Tibial nerve (tissue), 4 donors: ENCODE data around the gene ATG9B. TPM values are rescaled to one million over a fixed set of nuclear protein-coding genes. Genes with fewer than 3 reads are reported as not detected.

ENCODE experiments used
- DNase-seq, 2 donors: peaks; one replicate each; pipeline ENCODE4 v3.0.0-alpha.2; 2019; ENCODE audit warnings: low spot score in 2 of 2
- H3K27ac ChIP-seq, 4 donors: fragments of 200-600 bp; sonication (generic) in 3 of 4; one replicate each; pipeline ENCODE4 v1.5.1; 2017 to 2019; ENCODE audit warnings: mild to moderate bottlenecking in 1 of 4
- H3K27me3 ChIP-seq, 2 donors: fragments of 200-600 bp; sonication (generic) in 1 of 2; one replicate each; pipeline versions ENCODE4 v1.5.1 to v1.6.0; 2017 to 2019
- H3K36me3 ChIP-seq, 3 donors: fragments of 200-600 bp; sonication (generic); one replicate each; pipeline ENCODE4 v1.5.1; 2018 to 2019
- H3K4me1 ChIP-seq, 4 donors: fragments of 200-600 bp; sonication (generic) in 3 of 4; one replicate each; pipeline ENCODE4 v1.5.1; 2017 to 2019
- H3K4me3 ChIP-seq, 4 donors: fragments of 200-600 bp; sonication (generic) in 3 of 4; one replicate each; pipeline ENCODE4 v1.5.1; 2017 to 2019; ENCODE audit warnings: mild to moderate bottlenecking in 1 of 4, moderate library complexity in 1 of 4
- H3K9me3 ChIP-seq, 4 donors: fragments of 200-600 bp; sonication (generic) in 3 of 4; one replicate each; pipeline ENCODE4 v1.5.1; 2017 to 2019
- EP300 ChIP-seq, 2 donors: sonication (generic); formaldehyde crosslinking; IDR thresholded peaks; one replicate each; pipeline ENCODE4 v1.6.1; 2017; ENCODE audit warnings: antibody characterized with exemption in 2 of 2, mild to moderate bottlenecking in 1 of 2
- POLR2A ChIP-seq, 2 donors: fragments of 450-650 bp; IDR thresholded peaks; one replicate each; pipeline ENCODE4 v1.6.1; 2017; ENCODE audit warnings: antibody characterized with exemption in 2 of 2, mild to moderate bottlenecking in 2 of 2, moderate library complexity in 2 of 2
- WGBS, 2 donors: methylation state at CpG; one replicate each; pipeline ENCODE4 v1.1.5; 2018; 5-methylcytosine and 5-hydroxymethylcytosine counted together
- total RNA-seq, 4 donors: library from RNA; depleted of rRNA; stranded (reverse); fragments of >200 nt; gene quantifications; one replicate each; pipeline ENCODE4 v1.1.0, GENCODE V29; 2016
- TF ChIP-seq, protein P1 (sequence below), 5 experiments: fragments of 200-600 bp in 3 of 5; fragments of 450-650 bp in 2 of 5; sonication (generic) in 3 of 5; IDR thresholded peaks; one replicate each; pipeline ENCODE4 v1.5.1; 2016 to 2019; ENCODE audit warnings: antibody characterized with exemption in 5 of 5, mild to moderate bottlenecking in 3 of 5, moderate library complexity in 2 of 5

ATG9B gene
- total RNA-seq, 4 donors from 2014 or later, result not detected

DNA sequence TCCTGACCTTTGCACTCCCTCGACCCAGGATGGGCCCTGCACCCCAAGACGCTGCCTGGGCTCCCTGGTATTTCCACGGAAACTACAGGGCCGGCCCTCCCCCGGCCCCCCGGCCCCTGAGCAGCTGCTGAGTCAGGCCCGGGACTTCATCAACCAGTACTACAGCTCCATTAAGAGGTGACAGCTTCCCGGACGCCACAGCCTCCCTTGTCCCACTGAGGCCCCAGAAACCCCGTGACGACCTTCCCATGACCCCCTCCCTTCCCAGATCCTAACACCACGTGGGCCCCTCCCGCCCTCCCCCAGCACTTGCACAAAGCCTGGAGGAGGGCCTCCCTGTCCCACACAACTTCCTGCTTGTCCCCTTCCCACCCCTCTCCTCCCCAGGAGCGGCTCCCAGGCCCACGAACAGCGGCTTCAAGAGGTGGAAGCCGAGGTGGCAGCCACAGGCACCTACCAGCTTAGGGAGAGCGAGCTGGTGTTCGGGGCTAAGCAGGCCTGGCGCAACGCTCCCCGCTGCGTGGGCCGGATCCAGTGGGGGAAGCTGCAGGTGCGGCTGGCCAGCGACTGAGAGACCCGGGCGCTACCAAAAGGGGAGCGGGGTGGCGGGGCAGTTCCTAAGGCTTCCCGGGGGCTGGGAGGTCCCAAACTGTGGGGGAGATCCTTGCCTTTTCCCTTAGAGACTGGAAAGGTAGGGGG lies 27.8 kb downstream of the ATG9B start:
- no peak for DNase-seq
- Histone ChIP-seq H3K4me1 (peaks cover 0 to 17% (median 0%) of the 10 kb centered on the region in 4 donors), H3K27ac (no peak overlapping the region), H3K9me3 (no peaks in the 10 kb centered on the region), H3K27me3 (peaks cover 0 to 49% of the 10 kb centered on the region in 2 donors), H3K36me3 (no peaks in the 10 kb centered on the region), H3K4me3 (peak overlapping the region in 1 of 4 donors; percentile 6)
- 30 to 31% methylated on average over 27 to 31 of the region's 31 CpGs for WGBS, 2 donors
- TF ChIP-seq POLR2A (IDR thresholded peaks at IDR 0.05) (no peak), EP300 (IDR thresholded peaks at IDR 0.05) (no peak)
- TF ChIP-seq, protein P1, sequence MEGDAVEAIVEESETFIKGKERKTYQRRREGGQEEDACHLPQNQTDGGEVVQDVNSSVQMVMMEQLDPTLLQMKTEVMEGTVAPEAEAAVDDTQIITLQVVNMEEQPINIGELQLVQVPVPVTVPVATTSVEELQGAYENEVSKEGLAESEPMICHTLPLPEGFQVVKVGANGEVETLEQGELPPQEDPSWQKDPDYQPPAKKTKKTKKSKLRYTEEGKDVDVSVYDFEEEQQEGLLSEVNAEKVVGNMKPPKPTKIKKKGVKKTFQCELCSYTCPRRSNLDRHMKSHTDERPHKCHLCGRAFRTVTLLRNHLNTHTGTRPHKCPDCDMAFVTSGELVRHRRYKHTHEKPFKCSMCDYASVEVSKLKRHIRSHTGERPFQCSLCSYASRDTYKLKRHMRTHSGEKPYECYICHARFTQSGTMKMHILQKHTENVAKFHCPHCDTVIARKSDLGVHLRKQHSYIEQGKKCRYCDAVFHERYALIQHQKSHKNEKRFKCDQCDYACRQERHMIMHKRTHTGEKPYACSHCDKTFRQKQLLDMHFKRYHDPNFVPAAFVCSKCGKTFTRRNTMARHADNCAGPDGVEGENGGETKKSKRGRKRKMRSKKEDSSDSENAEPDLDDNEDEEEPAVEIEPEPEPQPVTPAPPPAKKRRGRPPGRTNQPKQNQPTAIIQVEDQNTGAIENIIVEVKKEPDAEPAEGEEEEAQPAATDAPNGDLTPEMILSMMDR (IDR thresholded peaks at IDR 0.05), result no peak

DNA sequence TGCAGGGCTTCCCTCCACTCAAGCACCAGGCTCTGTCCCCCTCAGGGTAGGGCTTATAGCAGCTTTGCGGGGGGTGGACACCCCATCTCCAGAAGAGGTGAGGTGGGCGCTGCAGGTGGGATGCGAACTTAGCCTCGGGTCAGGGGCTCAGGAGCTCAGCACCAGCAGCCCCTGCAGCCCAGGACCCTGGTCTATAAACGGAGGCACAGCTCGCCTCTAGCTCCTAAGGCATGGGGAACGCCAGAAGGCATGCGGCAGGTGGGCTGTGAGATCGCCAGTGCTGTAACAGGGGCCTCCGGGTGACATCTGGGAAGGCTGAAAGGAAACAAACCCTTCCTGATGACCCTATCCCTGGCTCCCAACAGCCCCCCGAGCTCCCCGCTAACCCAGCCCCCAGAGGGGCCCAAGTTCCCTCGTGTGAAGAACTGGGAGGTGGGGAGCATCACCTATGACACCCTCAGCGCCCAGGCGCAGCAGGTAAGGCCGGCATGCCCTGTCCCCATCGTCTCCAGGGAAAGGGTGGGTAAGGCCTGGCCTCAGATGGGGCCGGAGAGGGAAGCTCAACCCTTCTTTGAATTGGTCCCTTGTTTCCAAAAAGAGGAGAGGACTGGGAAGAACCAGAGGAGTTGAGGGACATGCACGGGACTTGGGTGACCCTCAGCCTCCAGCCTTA lies 29.3 kb downstream of the ATG9B start:
- Histone ChIP-seq H3K27ac (no peak overlapping the region), H3K4me1 (peaks cover 0 to 17% (median 0%) of the 10 kb centered on the region in 4 donors), H3K36me3 (no peaks in the 10 kb centered on the region), H3K9me3 (peaks cover 0 to 5% (median 0%) of the 10 kb centered on the region in 4 donors), H3K4me3 (peak overlapping the region in 1 of 4 donors; percentile 39), H3K27me3 (peaks cover 0 to 39% of the 10 kb centered on the region in 2 donors)
- TF ChIP-seq, protein P1 (IDR thresholded peaks at IDR 0.05), result no peak
- TF ChIP-seq EP300 (IDR thresholded peaks at IDR 0.05) (no peak), POLR2A (IDR thresholded peaks at IDR 0.05) (no peak)
- WGBS, 2 donors, result 63 to 68% methylated on average over 15 to 19 of the region's 19 CpGs
- DNase-seq, result no peak

DNA sequence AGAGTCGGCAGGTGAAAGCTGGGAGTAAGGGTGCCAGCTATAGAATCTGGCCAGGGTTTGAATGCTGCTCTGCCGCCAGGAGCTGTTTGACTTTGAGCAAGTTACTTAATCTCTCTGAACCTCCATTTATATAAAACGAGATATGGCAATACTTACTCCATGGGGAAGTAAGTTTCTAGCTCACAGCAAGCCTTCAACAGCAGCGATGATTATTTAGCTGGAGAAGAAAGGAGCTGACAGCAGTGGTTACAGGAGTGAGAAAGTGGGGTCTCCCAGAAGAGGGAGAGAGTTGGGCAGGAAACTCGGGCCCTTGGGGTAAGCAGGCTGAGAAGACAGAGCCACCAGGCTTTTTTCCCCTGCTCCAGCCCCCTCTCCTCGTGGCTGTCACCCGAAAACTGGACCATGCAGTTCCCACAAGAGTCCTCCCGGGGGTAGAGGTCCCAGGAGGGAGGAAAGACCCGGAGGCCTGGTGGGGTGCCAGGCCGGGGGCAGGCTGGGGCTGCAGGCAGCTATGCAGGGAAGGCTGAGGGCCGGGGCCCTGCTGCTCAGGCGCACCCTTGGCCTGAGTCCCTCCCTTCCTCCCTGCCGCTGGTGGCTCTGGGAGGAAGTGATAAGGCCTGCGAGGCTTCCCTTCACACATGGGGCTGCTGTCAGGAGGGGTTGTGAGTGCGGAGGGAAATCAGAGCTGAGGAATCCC lies 30.0 kb downstream of the ATG9B start:
- peak overlapping the region in 1 of 4 donors; percentile 39 for H3K4me3 ChIP-seq
- H3K9me3 ChIP-seq, result peaks cover 0 to 5% (median 0%) of the 10 kb centered on the region in 4 donors
- peaks cover 0 to 17% (median 0%) of the 10 kb centered on the region in 4 donors for H3K4me1 ChIP-seq
- 45 to 46% methylated on average over 14 to 15 of the region's 15 CpGs for WGBS, 2 donors
- no peak for TF ChIP-seq POLR2A (IDR thresholded peaks at IDR 0.05)
- H3K36me3 ChIP-seq, result no peaks in the 10 kb centered on the region
- peaks cover 0 to 39% of the 10 kb centered on the region in 2 donors for H3K27me3 ChIP-seq
- H3K27ac ChIP-seq, result peak overlapping the region in 1 of 4 donors; percentile 38
- DNase-seq, result no peak

DNA sequence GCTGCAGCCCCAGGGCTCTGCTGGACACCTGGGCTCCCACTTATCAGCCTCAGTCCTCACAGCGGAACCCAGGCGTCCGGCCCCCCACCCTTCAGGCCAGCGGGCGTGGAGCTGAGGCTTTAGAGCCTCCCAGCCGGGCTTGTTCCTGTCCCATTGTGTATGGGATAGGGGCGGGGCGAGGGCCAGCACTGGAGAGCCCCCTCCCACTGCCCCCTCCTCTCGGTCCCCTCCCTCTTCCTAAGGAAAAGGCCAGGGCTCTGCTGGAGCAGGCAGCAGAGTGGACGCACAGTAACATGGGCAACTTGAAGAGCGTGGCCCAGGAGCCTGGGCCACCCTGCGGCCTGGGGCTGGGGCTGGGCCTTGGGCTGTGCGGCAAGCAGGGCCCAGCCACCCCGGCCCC lies 30.8 kb downstream of the ATG9B start:
- Histone ChIP-seq H3K9me3 (peaks cover 0 to 5% (median 0%) of the 10 kb centered on the region in 4 donors), H3K36me3 (no peaks in the 10 kb centered on the region), H3K4me1 (peaks cover 0 to 24% (median 1%) of the 10 kb centered on the region in 4 donors), H3K27me3 (peaks cover 0 to 39% of the 10 kb centered on the region in 2 donors), H3K27ac (peak overlapping the region in 1 of 4 donors; percentile 38), H3K4me3 (peak overlapping the region in 1 of 4 donors; percentile 39)
- DNase-seq, result no peak
- TF ChIP-seq EP300 (IDR thresholded peaks at IDR 0.05), result no peak
- no peak for TF ChIP-seq POLR2A (IDR thresholded peaks at IDR 0.05)
- TF ChIP-seq, protein P1 (IDR thresholded peaks at IDR 0.05), result no peak
- WGBS, 2 donors, result 84% methylated on average over 14 of the region's 14 CpGs; no CpG with 5 or more reads in 1 of the 2 donors

DNA sequence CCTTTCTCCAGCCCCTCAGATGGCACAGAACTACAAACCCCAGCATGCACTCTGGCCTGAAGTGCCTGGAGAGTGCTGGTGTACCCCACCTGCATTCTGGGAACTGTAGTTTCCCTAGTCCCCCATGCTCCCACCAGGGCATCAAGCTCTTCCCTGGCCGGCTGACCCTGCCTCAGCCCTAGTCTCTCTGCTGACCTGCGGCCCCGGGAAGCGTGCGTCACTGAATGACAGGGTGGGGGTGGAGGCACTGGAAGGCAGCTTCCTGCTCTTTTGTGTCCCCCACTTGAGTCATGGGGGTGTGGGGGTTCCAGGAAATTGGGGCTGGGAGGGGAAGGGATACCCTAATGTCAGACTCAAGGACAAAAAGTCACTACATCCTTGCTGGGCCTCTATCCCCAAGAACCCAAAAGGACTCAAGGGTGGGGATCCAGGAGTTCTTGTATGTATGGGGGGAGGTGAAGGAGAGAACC lies 31.4 kb downstream of the ATG9B start:
- H3K27me3 ChIP-seq, result peaks cover 0 to 38% of the 10 kb centered on the region in 2 donors
- H3K9me3 ChIP-seq, result peaks cover 0 to 5% (median 0%) of the 10 kb centered on the region in 4 donors
- H3K4me3 ChIP-seq, result no peak overlapping the region
- no peaks in the 10 kb centered on the region for H3K36me3 ChIP-seq
- no peak for DNase-seq
- H3K4me1 ChIP-seq, result peaks cover 0 to 29% (median 4%) of the 10 kb centered on the region in 4 donors
- no peak for TF ChIP-seq EP300 (IDR thresholded peaks at IDR 0.05)
- no peak for TF ChIP-seq POLR2A (IDR thresholded peaks at IDR 0.05)
- TF ChIP-seq, protein P1 (IDR thresholded peaks at IDR 0.05), result no peak
- H3K27ac ChIP-seq, result peak overlapping the region in 1 of 4 donors; percentile 52
- WGBS, 2 donors, result 30 to 37% methylated on average over 5 of the region's 5 CpGs
